Parathyroid adenoma (tissue), 2 donors: ENCODE measurements around the gene POT1.

Experiments
- H2AFZ ChIP-seq: fragments of 300-600 bp; sonication (generic); one replicate; pipeline ENCODE4 v1.7.0; 2017; ENCODE audit warnings: antibody characterized with exemption, mild to moderate bottlenecking
- H3K27ac ChIP-seq: fragments of 300-600 bp; sonication (generic); one replicate; pipeline ENCODE4 v1.7.0; 2017
- H3K27me3 ChIP-seq: fragments of 300-600 bp; sonication (generic); one replicate; pipeline ENCODE4 v1.7.0; 2017; ENCODE audit warnings: low read length; ENCODE audit not compliant: control insufficient read depth, insufficient read depth
- H3K36me3 ChIP-seq: fragments of 300-600 bp; sonication (generic); one replicate; pipeline ENCODE4 v1.7.0; 2017; ENCODE audit warnings: low read length; ENCODE audit not compliant: control insufficient read depth, insufficient read depth
- H3K4me1 ChIP-seq: fragments of 300-600 bp; sonication (generic); one replicate; pipeline ENCODE4 v1.7.0; 2017; ENCODE audit warnings: control low read depth
- H3K4me2 ChIP-seq: fragments of 300-600 bp; sonication (generic); one replicate; pipeline ENCODE4 v1.7.0; 2017; ENCODE audit warnings: low read length
- H3K4me3 ChIP-seq: fragments of 300-600 bp; sonication (generic); one replicate; pipeline ENCODE4 v1.7.0; 2017; ENCODE audit warnings: low read depth, low read length
- H3K79me2 ChIP-seq: fragments of 300-600 bp; sonication (generic); one replicate; pipeline ENCODE4 v1.7.0; 2017; ENCODE audit warnings: control low read depth
- H3K9ac ChIP-seq: fragments of 300-600 bp; sonication (generic); one replicate; pipeline ENCODE4 v1.7.0; 2017; ENCODE audit warnings: mild to moderate bottlenecking
- H3K9me3 ChIP-seq: fragments of 300-600 bp; sonication (generic); one replicate; pipeline ENCODE4 v1.7.0; 2017; ENCODE audit warnings: low read length; ENCODE audit not compliant: control insufficient read depth
- TF ChIP-seq, protein P1 (sequence below): fragments of 300-600 bp; sonication (generic); IDR thresholded peaks from one replicate; pipeline ENCODE4 v1.7.0; 2017; ENCODE audit warnings: antibody characterized with exemption, mild to moderate bottlenecking
- donor health status: primary hyperparathyroidism.

The POT1 gene

DNA sequence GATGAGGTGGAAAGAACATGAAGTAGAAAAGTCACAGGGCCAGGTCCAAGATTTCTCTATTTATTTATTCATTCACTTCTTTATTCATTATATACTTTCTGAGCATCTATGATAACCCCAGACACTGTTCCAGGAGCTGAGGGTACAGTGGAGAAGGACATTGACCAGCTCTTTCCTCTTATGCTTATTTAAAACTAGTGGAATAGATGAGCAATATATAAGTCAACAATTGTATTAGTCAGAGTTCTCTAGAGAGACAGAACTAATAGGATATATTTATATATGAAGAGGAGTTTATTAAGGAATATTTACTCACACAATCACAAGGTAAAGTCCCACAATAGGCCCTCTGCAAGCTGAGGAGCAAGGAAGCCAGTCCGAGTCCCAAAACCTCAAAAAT lies 149.0 kb downstream of the POT1 start:
- H3K9me3 ChIP-seq: no peaks in the 10 kb centered on the region
- no peaks in the 10 kb centered on the region for H3K79me2 ChIP-seq
- TF ChIP-seq, protein P1, sequence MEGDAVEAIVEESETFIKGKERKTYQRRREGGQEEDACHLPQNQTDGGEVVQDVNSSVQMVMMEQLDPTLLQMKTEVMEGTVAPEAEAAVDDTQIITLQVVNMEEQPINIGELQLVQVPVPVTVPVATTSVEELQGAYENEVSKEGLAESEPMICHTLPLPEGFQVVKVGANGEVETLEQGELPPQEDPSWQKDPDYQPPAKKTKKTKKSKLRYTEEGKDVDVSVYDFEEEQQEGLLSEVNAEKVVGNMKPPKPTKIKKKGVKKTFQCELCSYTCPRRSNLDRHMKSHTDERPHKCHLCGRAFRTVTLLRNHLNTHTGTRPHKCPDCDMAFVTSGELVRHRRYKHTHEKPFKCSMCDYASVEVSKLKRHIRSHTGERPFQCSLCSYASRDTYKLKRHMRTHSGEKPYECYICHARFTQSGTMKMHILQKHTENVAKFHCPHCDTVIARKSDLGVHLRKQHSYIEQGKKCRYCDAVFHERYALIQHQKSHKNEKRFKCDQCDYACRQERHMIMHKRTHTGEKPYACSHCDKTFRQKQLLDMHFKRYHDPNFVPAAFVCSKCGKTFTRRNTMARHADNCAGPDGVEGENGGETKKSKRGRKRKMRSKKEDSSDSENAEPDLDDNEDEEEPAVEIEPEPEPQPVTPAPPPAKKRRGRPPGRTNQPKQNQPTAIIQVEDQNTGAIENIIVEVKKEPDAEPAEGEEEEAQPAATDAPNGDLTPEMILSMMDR: no peak
- no peaks in the 10 kb centered on the region for H3K4me1 ChIP-seq
- no peak overlapping the region for H2AFZ ChIP-seq
- no peaks in the 10 kb centered on the region for H3K36me3 ChIP-seq
- no peaks in the 10 kb centered on the region for H3K27me3 ChIP-seq
- no peak overlapping the region for H3K9ac ChIP-seq
- no peak overlapping the region for H3K4me3 ChIP-seq
- no peak overlapping the region for H3K27ac ChIP-seq
- H3K4me2 ChIP-seq: no peak overlapping the region

DNA sequence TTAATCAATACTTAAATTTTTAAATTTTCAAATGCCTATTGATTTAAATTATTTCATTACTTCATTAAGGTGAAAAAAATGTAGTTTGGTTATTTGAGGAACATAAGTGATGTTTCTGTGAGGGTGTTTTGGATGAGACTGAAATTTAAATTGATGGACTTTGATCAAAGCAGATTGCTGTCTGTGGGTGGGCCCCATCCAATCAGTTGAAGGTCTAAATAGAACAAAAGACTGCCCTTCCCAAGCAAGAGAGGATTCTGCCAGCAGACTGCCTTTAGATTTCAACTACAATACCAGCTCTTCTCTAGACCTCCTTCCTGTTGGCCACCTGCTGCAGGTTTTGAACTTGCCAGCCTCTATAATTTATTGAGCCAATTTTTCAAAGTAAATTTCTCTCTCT lies 149.6 kb downstream of the POT1 start:
- TF ChIP-seq, protein P1: no peak
- H3K9me3 ChIP-seq: no peaks in the 10 kb centered on the region
- no peak overlapping the region for H3K4me3 ChIP-seq
- no peaks in the 10 kb centered on the region for H3K4me1 ChIP-seq
- no peak overlapping the region for H3K4me2 ChIP-seq
- H3K36me3 ChIP-seq: no peaks in the 10 kb centered on the region
- no peaks in the 10 kb centered on the region for H3K79me2 ChIP-seq
- no peaks in the 10 kb centered on the region for H3K27me3 ChIP-seq
- H3K27ac ChIP-seq: no peak overlapping the region
- H2AFZ ChIP-seq: no peak overlapping the region
- no peak overlapping the region for H3K9ac ChIP-seq

DNA sequence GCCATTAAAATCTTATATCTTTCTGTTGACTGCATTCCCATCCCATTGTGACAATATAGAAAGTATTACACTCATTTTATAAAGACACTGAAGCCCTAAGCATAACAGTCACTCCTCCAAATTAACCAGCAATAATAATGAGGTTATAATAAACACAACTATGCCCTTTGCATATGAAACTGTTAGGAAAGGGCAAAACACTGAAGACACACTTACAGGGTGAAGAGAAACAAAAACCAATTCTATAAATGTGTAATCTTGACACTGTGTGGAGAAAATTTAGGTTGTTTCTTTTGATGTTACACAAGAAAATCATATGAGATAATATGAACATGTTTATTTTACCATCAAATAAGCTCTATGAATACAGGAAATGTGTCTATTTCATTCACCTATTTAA lies 150.0 kb downstream of the POT1 start:
- no peak overlapping the region for H3K4me2 ChIP-seq
- H2AFZ ChIP-seq: no peak overlapping the region
- H3K27me3 ChIP-seq: no peaks in the 10 kb centered on the region
- no peaks in the 10 kb centered on the region for H3K79me2 ChIP-seq
- no peaks in the 10 kb centered on the region for H3K36me3 ChIP-seq
- TF ChIP-seq, protein P1: no peak
- no peak overlapping the region for H3K9ac ChIP-seq
- no peak overlapping the region for H3K27ac ChIP-seq
- no peaks in the 10 kb centered on the region for H3K4me1 ChIP-seq
- no peaks in the 10 kb centered on the region for H3K9me3 ChIP-seq
- H3K4me3 ChIP-seq: no peak overlapping the region

DNA sequence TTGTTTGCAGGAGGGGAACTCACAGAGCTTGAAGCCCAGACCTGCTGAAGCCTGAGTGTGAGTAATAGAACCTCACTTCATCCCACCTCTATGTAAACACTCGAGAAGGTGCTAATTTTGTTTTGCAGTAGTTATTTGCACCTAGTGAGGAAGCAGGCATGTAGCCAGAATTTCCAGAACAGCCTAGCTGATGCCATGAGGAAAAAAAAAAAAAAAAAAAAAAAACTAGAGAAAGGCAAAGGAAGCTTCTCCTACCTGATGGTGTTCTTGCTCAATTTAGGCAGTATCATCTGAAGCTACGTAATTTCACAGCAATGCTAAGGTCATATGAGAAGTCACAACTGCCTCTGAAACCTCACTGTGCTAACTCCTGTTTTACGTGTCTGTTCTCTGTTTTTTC lies 150.4 kb downstream of the POT1 start:
- H3K27me3 ChIP-seq: no peaks in the 10 kb centered on the region
- no peak overlapping the region for H3K4me2 ChIP-seq
- H3K27ac ChIP-seq: no peak overlapping the region
- H3K79me2 ChIP-seq: no peaks in the 10 kb centered on the region
- no peaks in the 10 kb centered on the region for H3K36me3 ChIP-seq
- H3K9ac ChIP-seq: no peak overlapping the region
- no peak overlapping the region for H3K4me3 ChIP-seq
- no peaks in the 10 kb centered on the region for H3K4me1 ChIP-seq
- H3K9me3 ChIP-seq: no peaks in the 10 kb centered on the region
- no peak overlapping the region for H2AFZ ChIP-seq
- TF ChIP-seq, protein P1: no peak

DNA sequence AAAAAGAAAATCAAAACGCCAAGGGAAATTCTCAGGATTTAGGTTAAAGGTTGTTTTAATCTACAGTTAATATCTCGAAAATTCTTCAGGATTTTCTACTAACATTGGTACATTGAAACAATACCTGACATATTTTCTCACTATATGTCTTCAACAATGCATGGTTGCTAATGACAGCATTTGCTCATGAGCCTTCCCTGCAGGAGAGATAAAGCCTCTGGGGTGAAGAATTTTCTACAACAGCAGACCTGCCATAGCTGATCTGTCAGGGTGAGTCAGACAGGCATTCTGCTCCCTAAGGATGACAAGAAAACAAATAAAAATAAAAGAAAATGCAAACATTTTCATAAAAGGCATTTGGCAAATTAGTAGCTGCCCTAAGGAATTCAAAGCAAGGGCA lies 152.4 kb downstream of the POT1 start:
- no peak overlapping the region for H3K9ac ChIP-seq
- no peaks in the 10 kb centered on the region for H3K4me1 ChIP-seq
- H3K27me3 ChIP-seq: no peaks in the 10 kb centered on the region
- no peak overlapping the region for H3K4me2 ChIP-seq
- H3K9me3 ChIP-seq: no peaks in the 10 kb centered on the region
- H2AFZ ChIP-seq: no peak overlapping the region
- H3K79me2 ChIP-seq: no peaks in the 10 kb centered on the region
- H3K36me3 ChIP-seq: no peaks in the 10 kb centered on the region
- no peak overlapping the region for H3K4me3 ChIP-seq
- TF ChIP-seq, protein P1: no peak
- no peak overlapping the region for H3K27ac ChIP-seq
